IPS DF 4.7 (cell line): Measurements from ENCODE around the gene DHCR24.

ENCODE experiments used
- DNase-seq: peaks from one replicate; pipeline ENCODE4 v3.0.0-alpha.2; 2013; ENCODE audit warnings: low spot score; ENCODE audit errors: extremely low read depth

DHCR24 gene

DNA sequence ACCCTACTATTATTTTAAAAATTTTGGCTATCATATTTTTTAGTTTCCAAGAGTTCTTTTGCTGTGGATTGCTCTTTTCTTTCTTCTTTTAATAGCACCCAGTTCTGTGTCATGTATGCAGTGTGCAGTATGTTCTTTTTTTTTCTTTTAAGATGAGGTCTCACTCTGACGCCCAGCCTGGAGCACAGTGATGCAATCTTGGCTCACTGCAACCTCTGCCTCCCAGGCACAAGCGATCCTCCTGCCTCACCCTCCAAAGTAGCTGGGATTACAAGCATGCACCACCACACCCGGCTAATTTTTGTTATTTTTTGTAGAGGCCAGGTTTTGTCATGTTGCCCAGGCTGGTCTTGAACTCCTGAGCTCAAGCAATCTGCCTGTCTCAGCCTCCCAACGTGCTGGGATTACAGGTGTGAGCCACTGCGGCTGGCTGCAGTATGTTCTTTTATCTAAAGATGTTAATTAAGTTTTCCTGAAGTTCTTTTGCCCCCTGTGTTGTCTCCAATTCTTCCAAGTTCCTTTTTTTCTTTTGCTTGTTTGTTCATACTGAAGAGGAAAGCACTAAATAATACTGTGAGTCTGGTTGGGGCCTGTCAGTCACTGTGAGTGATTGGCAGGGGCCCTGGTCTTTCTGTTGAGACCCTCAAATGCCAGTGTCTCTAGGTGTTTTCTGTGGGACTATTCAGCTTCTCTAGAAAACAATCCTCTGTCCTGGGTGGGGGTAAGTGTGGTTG is 68.4 kb downstream of the DHCR24 start:
- DNase-seq, result no peak

DNA sequence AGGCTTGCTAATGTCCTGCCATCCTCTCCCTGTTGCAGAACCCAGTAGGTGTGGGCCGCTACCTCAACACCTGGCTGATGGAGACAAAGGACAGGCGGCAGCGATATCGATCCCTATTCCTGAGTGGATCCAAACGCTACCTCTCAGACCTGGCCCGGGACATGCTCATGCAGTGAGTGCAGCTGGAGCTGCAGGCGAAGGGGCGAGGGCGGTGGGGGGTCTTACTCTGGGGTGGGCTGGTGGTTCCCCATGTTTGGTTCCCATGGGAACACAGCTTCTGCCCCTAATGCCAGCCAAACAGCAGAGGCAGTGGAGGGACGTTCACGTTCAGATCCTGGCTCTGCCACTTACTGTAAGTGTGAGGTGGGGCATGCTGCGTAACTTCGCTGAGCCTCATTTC is 70.0 kb downstream of the DHCR24 start:
- no peak for DNase-seq

DNA sequence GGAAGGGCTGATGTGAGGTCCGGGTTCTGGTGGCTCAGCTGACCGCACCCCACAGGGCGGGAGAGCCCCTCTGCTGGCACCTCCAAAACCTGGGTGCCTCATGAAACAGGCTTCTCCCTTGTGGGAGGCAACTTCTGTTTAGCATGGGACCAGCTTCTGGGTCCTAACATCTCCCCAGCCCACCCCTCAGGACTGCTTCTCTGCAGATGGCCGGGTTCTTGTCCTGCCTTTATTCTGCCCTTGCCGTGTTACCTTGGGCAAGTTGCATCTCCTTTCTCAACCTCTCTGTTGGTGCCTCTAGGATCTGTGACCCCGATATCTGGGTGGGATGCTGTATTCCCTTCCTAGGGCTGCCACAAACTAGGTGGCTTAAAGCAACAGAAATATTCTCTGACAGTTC is 70.9 kb downstream of the DHCR24 start:
- no peak for DNase-seq

DNA sequence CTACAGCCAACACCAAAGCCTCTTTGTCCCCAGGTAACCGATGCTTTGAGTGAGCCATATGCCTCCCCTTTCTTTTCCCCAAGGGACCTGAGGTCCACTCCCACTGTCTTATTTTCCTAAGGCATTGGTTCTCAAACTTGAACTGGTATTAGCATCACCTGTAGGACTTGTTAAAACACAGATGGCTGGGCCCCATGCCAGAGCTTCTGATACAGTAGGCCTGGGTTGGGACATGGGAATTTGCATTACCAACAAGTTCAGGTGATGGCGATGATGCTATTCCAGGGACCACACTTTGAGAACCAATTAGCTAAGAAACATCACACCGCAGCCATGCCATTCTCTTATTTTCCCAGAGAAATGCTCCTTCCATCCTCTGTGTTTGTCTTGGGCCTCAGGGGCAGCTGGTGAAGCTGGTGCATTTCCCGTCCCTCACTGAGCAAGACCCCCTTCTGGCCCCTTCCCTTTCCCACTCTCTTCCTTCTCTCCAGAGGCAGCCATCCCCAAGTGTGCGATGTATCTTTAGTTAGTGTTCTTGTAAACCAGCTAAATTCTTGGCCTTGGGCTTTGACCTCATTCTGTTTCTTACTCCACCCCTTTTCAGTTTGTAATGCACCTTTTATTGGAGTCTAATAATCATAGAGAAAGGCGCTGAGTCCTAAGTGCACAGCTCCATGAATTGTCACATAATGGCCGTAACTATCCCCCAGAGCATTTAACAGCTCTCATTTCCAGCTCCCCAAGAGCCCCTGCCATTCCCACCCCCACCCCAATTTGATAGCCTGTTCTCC is 71.7 kb downstream of the DHCR24 start:
- no peak for DNase-seq

DNA sequence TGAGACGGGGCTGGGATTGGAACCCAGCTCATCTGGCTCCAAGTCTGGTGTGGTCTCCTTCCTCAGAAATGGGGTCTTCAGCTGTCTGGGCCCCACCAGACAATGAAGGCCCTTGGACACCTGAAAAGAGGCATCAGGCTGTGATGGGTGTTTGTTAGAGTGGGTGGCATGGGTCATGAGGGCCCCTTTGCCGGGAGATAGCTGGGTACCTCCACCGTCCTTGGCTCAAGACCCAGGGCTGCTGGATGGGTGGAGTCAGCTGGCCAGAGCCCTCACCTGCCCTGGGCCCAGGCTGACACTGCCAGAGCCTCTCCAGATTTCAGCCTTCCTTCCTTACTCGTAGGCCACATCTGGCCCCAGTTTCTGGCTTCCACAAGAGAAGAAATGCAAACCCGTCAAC is 72.4 kb downstream of the DHCR24 start:
- no peak for DNase-seq

DNA sequence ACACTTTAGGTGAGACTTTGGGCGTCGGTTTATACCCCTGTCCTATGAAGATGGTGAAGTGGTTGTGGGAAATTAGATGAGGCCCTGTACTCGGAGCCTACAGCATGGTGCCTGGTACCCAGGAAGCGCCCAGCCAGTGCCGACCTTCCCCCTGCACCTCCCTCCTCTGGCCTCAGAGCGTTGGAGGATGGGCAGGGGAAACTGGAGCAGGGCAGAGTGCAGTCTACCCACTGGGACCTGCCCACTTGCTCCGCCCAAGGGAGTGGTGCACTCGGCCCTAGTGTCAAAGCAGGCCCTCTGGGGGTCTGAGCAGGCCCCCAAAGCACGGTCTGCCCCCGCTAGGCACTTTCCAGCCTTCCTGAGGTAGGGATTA is 72.9 kb downstream of the DHCR24 start:
- DNase-seq, result no peak

DNA sequence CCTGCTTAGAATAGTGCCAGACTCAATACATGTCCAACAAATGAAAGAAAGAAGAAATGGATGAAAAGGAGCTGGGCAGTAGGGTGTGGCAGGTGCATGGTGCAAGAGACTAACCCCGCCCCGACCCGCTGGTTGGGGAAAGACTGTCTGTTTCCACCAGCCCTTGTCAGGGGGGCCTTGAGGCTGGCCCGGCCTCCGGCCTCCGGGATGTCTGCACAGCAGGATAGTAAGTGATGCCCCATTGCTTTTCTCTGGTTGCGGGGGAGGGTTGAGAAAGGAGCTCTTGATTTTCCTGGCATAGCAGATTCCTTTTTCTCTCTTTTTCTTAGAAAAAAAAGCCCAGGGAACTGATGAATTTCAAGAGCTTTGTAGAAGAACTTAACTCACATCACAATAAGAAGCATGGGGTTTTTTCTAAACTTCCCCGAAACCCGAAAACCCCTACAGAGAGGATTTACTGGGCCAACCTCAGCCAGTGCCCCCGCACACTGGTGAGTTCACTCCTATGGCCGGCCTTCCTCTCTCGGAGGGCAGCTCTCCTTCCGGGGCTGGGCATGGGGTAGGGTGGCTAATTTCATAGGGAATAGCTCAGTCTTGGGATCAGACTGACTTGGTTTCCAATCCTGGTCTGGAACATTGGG is 73.4 kb downstream of the DHCR24 start:
- DNase-seq, result no peak

DNA sequence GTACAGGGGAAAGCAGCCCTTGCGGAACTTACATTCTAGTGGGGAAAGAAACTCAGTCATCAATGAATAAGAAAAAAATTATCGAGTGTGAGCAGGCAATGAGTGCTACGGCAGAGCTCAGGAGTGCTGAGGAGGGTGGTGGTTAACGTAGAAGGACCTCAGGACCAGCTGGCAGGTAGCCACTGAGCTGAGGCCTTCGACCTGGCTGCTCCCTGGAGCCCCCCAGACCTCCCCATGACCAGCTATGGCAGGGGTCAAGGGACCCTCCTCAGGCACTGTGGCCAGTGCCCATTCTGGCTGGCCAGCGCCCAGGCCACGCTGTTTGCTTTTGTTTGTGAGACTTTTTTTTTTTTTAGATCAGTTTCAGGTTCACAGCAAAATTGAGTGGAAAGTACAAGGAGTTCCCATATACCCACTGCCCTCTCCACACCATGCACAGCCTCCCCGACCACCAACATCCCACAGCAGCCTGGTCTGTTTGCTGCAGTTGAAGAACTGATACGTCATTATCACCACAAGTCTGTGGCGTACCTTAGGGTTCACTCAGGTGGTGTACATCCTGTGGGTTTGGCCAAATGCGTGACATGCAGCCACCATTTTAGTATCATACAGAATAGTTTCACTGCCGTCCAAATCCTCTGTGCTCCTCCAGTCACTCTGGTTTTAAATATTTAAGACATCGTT is 74.1 kb downstream of the DHCR24 start:
- no peak for DNase-seq

DNA sequence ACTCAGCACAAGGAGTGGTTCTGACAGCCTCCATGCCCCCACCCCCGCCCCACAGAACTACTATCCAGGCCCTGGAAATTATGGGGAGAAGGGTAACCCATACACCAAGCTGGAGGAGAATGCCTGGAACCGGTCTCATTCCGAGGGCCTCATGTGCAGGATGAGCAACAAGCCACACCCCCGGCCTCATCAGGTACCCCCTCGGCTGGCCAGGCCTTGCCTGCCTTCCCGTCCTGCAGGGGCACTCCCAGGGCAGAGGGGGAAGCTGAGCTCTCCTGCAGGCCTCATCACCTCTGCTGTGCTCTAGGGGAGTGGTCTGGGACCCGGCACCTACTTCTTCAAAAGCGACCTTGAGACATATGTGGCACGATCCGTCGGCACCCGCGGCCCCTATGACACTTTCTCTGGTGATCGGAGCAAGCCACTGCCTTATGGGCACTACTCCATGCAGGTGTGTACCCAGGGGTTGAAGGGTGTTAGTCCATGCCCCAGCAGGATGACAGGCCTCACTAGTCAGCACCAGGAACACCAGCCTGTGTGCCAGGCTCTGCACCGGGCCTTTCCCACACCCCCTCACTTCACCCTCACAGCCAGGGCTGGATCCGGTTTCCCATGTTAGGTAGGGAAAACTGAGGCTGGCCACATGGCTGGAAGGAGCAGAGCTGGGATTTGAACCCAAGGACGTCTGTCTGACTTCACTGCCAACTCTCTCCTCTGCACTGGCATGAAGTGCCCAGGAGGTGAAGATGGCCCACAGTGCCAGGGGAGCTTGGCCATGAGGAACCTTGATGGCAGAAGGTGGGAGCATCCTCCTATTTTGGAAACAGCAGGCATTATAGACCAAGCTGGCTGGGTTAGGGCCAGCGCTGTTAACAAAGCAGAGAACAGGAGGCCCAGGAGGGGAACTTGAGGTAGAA is 75.0 kb downstream of the DHCR24 start:
- no peak for DNase-seq

DNA sequence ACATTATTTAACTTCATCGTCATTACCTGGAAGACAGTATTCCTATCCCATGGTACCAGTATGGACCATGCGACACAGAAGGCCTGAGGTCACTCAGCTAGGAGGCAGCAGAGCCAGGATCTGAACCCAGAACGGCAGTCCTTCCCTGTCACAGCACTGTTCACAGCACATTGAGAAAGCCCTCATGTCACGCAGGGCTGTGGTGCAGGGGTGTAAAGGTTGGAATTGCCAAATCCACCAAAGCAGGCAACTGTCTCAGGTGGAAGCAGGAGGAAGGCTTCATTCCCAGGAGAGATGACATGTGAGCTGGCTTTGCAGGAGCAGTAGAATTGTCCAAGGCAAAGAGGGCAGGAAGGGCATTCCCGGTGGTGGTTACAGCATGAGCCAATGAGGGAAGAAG is 75.9 kb downstream of the DHCR24 start:
- no peak for DNase-seq

DNA sequence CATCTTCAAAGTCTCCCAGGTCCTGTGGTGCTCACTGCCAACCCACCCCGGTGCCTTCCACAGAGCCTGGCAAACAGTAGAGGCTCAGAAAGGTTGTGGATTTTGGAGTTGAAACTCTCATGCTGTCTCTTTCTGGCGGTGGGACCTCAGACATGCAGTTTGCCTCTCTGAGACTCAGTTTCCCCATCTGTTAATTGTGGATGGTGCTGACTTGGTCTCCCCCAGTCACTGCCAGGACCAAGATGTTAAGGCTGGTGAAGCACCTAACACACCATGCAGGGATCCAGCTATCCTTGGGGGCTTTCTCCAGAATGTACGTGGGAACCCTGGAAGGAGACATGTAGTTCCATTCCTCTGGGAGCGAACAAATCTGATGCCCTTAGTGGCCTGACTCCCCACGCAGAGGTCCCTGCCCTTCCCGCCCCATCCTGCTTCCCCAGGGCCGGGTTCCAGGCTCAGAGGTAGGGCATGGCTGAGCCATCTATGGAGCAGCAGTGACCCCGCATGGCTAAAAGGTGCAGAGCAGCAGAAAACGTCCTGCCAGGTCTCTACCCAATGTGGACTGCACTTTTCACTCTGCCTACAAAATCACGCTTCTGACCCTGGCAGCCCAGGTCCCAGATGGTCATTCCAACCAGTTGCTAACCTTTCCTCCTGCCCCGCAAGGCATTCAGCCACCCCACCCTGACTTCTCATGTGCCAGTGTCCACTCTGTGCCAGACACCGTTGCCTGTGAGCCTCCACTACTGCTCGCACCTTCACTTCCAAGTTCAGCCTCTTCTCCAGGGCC is 76.6 kb downstream of the DHCR24 start:
- no peak for DNase-seq

DNA sequence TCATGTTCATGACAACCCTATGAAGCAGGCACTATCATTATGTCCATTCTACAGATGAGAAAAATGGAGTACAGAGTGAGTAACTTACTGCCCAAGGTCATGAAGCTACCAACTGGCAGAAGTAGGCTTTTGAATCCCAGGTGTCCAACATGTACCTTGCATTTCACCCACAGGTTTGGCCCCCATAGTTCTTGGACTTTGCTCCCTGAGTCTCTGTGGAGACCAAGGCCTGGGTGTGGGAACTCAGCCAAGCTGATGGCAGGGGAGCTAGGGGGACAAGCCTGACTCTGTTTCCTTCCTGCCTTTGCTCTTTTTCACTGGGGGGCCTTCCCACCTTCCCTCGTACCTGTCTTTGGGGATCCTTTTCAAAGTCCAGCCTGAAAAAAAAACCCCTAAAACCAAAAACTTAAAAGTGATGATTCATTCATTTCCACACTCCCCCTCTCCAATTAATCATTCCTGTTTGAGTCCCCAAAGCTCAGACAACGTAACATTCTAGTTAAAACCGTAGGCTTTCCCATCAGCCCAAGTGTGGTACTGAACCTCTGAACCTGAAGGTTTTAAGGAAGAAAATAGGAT is 77.4 kb downstream of the DHCR24 start:
- DNase-seq, result no peak

DNA sequence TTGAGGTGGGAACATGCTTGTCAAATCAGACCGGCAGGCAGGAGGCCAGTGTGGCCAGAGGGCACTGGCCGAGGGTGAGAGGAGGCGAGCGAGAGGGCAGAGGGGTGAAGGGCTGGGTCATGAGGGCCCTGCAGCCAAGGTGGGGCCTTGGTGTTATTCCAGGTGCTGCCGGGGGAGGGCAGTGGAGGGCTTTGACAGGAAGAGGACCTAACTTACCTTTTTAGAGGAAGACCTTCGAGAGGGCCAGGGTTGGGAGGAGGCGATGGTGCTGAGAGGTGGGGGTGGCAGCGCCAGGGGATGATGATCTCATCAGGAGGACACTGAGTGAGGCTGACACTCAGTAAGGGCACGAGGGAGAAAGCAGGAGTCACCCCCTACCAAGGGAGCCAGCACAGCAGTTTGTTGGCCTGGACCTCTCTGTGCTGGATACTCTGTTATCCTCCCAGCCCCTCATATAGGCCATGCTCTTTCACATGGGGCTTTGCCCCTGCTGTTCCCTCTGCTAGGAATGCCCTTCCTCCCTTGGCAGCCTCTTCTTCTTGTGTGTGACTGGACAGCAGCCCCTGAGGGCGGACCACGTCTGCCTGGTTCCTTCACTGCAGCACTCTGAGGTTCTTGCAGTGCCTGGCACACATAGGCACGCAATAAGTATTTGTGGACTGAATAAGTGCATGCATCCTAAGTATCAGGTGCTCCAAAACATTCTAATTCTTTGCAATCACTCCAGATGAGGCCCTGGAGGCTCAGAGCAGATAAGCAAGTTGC is 78.4 kb downstream of the DHCR24 start:
- no peak for DNase-seq

DNA sequence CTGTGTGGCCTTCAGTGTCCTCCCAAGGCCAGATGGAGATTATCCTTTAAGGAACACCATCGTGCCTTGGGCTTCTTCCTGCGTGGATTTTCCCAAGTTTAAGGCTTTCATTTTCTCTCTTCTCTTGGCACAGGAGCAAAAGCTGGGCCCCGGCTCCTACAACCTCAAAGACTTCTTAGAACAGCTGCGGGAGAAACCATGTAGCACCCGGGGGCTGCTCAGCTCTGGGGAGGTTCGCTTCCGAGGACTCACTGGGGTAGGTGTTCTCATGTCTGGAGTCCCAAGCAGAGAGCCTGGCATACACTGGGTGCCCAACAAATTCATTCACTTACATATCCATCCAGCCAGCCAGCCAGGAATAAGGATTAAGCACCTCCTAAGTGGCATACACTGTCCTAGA is 79.2 kb downstream of the DHCR24 start:
- no peak for DNase-seq

DNA sequence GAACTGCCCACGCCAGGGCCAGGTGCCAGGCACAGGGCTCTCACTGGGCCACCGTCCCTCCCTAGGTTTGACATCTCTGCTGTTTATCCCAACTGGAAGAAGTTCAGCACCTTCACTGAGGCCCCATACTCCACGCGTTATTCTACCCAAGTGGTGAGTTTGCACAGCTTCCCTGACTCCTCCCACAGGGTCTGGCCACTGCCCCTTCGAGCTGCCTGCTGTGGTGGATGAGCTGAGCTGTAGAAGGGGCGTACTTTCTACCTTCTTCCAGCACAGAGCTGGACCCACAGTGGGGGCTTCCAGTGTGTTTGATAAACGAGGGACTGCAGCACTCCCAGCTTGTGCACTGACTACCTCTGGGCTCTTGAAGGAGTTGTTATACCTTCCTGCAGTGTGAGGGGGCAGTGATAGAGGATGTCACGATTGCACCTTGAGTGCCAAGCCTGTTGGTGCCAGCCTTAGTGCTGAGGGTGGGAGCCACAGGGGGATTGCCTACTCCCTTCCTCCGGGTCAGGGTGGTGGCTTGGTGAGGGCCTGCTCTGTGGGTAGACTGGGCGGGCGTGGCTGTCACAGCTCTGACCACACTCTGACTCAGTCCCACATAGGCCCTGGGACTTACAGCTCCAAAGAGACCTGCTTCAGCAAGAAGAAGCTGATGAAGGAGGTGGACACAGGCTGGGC is 79.9 kb downstream of the DHCR24 start:
- no peak for DNase-seq

DNA sequence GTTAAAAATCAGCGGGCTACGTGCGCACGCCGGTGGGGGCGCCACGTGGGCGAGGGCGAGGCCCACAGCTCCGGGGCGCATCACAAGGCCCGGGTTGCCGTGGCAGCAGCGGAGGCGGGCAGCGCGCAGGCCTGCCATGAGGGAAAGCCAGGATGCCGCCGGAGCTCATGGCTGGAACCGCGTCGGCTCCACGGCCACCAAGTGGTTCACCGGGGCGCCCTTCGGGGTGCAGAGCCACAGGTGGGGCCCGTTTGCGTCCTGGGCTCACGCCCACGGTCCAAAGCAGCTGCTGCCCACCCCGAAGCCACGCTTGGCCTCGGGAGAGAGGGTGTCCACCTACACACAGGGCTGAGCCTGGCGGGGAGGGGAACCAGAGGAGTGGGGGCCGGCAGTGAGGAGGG is 81.0 kb downstream of the DHCR24 start:
- no peak for DNase-seq

DNA sequence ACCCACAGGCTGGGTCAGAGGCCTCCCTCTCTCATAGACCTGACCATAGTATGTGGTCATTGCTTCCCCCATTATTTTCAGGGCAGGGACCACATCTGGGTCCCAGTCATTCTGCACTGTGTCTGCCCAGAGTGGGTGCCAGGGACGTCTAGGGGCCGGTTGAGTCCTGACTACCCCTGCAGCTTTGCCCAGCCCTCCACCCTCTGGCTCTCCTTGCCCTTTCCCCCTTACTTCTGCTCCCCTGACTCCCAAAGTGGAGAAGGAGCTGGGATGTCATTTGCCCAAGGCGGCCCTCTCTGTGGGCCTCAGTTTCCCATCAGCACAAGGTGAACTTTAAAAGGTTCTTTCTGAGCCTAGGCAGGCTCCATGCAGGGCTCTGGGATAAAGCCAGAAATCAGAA is 81.5 kb downstream of the DHCR24 start:
- DNase-seq, result no peak

DNA sequence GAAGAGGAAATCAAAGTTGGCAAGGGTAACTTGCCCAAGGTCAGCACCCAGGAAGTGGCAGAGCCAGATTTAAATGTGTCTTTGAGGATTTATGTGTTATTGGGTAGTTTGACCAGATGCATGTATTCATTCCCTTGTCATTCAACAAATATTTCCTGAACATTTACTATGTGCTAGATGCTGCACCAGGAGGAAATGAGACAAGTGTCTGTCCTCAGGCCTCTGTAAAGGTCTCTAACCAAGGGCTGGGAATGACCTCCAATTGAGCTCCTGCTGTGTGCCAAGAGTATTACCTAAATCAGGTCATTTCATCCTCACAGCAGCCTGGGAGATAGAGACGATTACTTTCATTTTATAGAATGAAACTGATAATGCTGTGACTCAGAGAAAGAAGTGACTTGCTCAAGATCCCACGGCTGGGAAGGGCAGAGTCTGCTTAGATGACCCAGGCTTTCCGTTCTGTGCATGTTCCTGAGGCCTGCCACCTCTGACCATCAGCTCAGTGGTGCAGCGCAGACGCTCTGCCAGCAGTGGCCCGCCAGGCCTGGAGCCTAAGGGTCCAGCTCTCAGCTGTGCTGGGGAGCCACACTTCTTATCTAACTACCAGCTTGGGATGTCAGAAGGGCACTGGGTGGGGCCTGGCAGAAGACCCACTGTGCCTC is 82.4 kb downstream of the DHCR24 start:
- DNase-seq, result no peak
